ENCODE measurements around the gene SERPINC1.
"Not testable (repeated sequence)": the region's sequence is repeated elsewhere in the genome, so short reads cannot be mapped to it uniquely, and the experiment has no call there.

SERPINC1 gene

GRCh38 chr1:173917149-173917548 lies at the start of gene SERPINC1:
Gene SERPINC1 (minus strand): TSS chr1:173917327. CDS start chr1:173917259, 68 bp downstream.
- no peak for DNase-seq

DNA sequence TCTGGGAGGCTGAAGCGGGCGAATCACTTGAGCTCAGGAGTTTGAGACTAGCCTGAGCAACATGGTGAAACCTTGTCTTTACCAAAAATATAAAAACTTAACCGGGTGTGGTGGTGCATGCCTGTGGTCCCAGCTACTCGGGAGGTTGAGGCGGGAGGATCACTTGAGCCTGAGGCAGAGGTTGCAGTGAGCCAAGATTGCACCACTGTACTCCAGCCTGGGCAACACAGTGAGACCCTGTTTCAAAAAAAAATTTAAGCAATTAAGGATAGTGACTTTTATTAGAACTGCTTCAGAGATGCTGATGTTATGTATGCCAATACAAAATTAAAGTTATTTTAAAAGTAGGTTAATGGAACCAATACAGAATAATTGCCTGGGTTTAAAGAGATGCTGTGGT lies 48.8 kb upstream of the SERPINC1 start:
- DNase-seq, result not testable (repeated sequence)

DNA sequence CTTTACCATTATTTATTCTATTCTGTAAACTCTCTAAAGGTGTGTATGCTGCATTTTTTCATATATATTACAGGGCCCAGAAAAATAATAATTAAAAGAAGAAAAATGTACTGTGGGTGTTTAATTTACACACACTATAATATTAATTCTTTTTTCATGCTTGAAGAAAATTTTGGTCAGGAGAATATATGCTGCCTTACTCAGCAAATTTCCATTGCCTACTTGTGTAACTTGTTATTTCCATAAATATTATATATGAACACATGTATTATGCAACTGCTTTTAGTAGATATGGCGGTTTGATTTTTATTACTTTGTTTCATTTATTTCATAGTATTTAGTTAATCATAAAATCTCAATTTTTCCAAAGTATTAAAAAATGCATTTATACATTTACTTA lies 46.4 kb upstream of the SERPINC1 start:
- no peak for DNase-seq

- DNase-seq, result no peak
Measured at GRCh38 chr1:173960625-173961024, 43.5 kb upstream of the SERPINC1 start.

DNA sequence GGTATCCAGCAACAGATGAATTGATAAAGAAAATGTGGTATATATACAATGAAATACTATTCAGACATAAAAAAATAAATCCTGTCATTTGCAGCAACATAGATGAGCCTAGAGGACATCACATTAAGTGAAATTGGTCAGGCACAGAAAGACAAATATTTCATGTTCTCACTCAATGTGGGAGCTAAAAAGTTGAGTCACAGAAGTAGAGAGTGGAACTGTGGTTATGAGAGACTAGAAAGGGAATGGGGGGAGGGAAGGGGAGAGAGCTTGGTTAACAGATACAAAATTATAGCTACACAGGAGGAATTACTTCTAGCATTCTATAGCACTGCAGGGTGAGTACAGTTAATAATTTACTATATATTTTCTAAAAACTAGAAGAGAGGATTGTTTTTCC lies 37.1 kb upstream of the SERPINC1 start:
- DNase-seq, result no peak

- no peak for DNase-seq
Measured at GRCh38 chr1:173948594-173948993, 31.5 kb upstream of the SERPINC1 start.

DNA sequence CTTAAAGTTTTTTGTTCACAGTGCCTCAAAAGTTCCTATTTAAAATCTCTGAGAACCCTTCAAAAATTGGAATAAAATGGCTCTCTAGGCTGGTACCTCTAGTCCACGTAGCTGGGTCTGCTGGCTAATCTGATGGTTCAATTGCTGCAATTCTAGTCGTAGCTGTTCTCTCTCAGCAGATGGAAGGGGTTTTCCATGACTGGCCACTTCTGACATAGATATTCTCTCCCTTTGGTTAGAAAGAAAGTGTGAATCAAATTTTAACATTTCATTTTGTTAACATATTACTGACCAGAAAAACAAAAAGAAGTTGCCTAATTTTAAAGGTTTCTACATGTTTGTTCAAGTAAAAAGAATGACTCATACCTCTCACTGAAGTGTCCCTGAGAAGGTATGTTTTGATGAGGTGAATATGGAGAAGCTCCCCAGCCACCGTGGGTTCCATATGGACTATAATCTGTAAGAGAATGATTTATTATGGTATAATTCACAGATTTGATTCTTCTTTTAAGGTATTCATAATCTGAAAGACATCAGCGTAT lies 29.3 kb upstream of the SERPINC1 start:
- no peak for DNase-seq

- no peak for DNase-seq
Measured at GRCh38 chr1:173937062-173937461, 19.9 kb upstream of the SERPINC1 start.

GRCh38 chr1:173934440-173934839 lies 17.3 kb upstream of the SERPINC1 start:
- DNase-seq, result no peak

GRCh38 chr1:173930541-173930940 lies 13.4 kb upstream of the SERPINC1 start:
- DNase-seq, result not testable (repeated sequence)

GRCh38 chr1:173925306-173926242 lies 8.4 kb upstream of the SERPINC1 start:
- no peak for DNase-seq

- DNase-seq, result no peak
Measured at GRCh38 chr1:173920861-173921260, 3.7 kb upstream of the SERPINC1 start.

DNA sequence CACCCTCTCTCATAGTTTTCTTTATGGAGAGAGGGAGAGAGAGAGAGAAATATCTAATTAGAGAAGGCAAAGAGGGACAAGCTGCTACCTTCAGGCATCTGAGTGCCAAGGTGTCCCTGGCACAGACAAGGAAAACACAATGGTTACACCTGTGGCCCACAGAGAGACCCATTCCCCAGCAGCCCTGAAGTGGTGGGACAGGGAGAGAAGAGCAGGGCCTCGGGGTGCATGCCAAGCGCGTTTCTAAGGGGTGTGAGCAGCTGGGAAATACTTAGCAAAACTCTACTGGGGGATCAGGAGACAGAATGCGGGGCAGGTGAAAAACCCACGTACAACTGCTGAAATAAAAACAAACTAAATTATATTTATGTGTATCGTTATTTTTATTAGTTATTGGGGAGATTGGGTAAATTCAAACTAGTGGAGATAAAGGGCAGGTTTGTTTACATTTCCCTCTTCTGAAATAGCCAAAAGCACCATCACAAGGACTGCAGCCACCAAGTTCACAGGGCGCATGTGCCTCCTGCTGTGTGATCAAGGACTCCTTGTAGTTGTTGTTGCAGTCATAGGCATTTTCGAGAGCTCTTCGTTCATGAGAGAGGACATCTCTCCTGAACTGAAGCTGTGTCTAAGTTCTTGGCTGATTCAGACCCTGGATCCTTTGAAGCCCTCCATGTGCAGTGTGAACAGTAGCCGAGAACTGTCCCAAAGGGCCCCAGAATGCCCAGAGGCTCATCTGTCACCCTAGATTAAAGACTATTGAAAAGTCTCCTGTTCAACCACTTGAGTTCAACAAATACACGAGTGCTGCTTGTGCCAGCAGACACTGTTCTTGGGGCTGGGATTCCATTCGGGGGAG lies 737 bp upstream of the SERPINC1 start:
- DNase-seq, result no peak

- no peak for DNase-seq
Measured at GRCh38 chr1:173916667-173917066, 460 bp downstream of the SERPINC1 start.

GRCh38 chr1:173915596-173915995 lies 1.5 kb downstream of the SERPINC1 start:
- DNase-seq, result no peak

GRCh38 chr1:173914366-173914871 lies 2.7 kb downstream of the SERPINC1 start:
- no peak for DNase-seq

GRCh38 chr1:173913111-173913510 lies 4.0 kb downstream of the SERPINC1 start:
- DNase-seq, result no peak

DNA sequence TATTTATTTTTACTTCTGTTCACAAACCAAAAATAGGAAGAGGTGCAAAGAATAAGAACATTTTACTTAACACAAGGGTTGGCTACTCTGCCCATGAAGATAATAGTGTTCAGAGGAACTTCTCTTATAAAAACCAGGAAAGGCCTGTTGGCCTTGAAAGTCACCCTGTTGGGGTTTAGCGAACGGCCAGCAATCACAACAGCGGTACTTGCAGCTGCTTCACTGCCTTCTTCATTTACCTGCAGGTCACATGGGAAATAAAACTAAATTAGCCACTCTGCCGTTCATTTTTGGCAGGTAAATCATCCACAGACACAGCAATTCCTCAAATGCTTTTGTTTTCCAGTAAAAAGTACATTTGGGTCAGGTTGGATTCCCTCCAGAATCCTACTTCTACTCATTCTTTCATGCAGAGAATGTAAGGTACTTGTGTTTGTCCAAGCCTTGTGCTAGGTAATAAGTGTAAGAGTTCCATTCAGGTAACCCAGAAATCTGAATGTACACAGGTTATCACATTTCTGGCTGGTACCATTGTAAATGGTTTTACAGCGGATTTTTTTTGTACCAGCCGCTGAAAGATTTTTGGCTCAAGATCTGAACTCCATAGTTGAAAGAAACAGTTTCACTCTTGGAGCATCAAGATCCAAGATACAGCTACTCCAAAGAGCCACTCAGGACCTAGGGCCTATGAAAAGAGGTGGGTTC lies 13.1 kb downstream of the SERPINC1 start:
- DNase-seq, result no peak

DNA sequence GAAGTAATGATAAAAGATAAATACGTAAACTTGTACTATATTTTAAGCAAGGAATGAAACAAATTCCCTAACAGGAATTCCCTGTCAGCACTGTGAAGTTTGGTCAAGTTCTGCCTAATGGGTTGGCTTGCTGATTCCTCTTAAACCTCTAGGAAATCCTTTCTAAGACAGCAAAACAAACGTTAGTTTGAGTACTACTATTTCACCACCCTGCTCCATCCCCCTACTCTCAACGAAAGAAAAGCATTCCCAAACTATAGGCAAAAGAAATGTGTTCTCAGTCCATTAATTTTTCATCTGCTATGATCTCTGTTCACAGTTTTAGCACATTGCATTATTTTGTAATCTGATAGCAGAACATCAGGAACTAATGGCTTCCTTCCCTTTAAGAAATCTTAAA lies 16.1 kb downstream of the SERPINC1 start:
- DNase-seq, result no peak

DNA sequence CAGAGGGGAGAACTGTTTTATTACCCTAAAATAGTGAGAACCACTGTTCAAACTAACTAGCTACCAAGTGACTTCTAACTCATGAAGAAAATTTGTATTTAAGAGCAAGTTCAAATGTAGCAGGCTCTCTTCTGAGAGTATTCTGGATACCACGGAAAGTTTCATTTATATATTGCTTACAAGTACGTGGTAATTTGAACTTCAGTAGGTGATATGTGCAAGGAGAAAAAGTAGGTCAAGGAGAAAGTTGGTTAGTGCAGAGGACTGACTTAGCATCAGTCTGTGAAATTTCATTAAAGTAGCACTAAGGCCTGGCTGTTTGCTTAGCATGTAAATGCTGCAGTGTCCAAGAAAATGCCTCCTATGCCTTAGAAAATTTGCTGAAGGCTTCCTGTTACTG lies 16.7 kb downstream of the SERPINC1 start:
- DNase-seq, result no peak

DNA sequence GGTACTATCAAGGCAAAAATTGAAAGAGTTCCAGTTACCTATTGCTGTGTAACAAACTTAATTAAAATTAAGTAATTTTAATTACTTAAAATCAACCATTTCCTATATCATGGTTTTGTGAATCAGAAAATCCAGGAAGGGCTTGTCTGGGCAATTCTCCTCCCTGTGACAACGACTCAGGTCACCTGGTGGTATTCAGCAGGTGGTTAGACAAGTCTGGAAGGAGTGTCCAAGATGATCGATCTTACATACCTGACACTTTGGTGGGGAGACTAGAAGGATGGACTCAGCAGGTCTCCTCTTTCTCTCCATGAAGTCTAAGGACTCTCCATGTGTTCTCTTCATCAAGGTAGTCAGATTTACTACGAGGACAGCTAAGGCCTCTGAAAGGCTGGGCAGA lies 22.9 kb downstream of the SERPINC1 start:
- no peak for DNase-seq

DNA sequence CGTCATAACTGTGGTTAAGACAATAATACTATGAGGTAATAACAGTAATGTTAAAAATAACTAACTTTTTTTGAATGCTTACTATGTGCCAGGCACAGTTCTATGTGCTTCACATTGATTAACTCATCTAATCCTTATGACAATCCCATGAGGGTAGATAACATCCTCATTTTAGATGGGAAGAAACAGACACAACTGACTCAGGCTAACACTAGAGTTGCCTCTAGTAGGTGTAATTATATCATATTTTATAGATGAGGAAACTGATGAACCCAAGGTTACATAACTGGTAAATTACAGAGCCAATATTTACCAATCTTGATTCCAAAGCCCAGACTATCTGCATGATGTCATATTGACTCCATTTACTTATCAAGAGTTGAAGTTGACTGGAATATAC lies 23.5 kb downstream of the SERPINC1 start:
- DNase-seq, result no peak

GRCh38 chr1:173889885-173890284 lies 27.2 kb downstream of the SERPINC1 start:
- no peak for DNase-seq

Data from NCI-H774 (cell line).